GM12891 (cell line): ENCODE results near the gene EEF2K.
A peak's percentile ranks its signal among the peaks of the same experiment; 100 is the strongest.
"Not testable (repeated sequence)": the region's sequence is repeated elsewhere in the genome, so short reads cannot be mapped to it uniquely, and the experiment has no call there.

Source experiments
- DNase-seq: peaks from one replicate; pipeline ENCODE4 v3.0.0; 2011; ENCODE audit warnings: low spot score; ENCODE audit not compliant: insufficient read length
- FAIRE-seq: peaks from 2 replicates; lab custom pipeline; 2011; peaks lifted over from hg19 to GRCh38; lab: Jason Lieb, UNC
- PAX5 ChIP-seq: IDR thresholded peaks from 2 replicates; pipeline ENCODE4 v1.6.1; 2011; ENCODE audit warnings: low read length, moderate library complexity, mild to moderate bottlenecking; ENCODE audit not compliant: insufficient read depth, severe bottlenecking
- POLR2A ChIP-seq: IDR thresholded peaks from 2 replicates; pipeline ENCODE4 v1.6.1; 2011; ENCODE audit warnings: low read depth, low read length, control low read depth
- POLR2AphosphoS5 ChIP-seq: IDR thresholded peaks from 2 replicates; pipeline ENCODE4 v1.6.1; 2011; ENCODE audit warnings: low read depth, low read length, control low read depth
- POU2F2 ChIP-seq: IDR thresholded peaks from 2 replicates; pipeline ENCODE4 v1.6.1; 2011; ENCODE audit warnings: low read depth, mild to moderate bottlenecking, control low read depth, low read length, moderate library complexity
- SPI1 ChIP-seq: IDR thresholded peaks from 2 replicates; pipeline ENCODE4 v1.6.1; 2011; ENCODE audit warnings: low read depth, low read length, control low read depth
- TAF1 ChIP-seq: IDR thresholded peaks from 2 replicates; pipeline ENCODE4 v1.6.1; 2011; ENCODE audit warnings: low read depth, low read length, control low read depth

EEF2K gene

GRCh38 chr16:22291860-22292318 lies 85.8 kb downstream of the EEF2K start:
- FAIRE-seq: no peak
- TF ChIP-seq POLR2AphosphoS5: no peak
- DNase-seq: no peak

- DNase-seq (no peak), FAIRE-seq (no peak)
- TF ChIP-seq POLR2AphosphoS5 (no peak), SPI1 (no peak)
Observed at GRCh38 chr16:22292320-22292719, 86.2 kb downstream of the EEF2K start.

GRCh38 chr16:22293137-22294106 lies 87.3 kb downstream of the EEF2K start:
- DNase-seq (no peak), FAIRE-seq (no peak)
- TF ChIP-seq SPI1 (no peak), POLR2A (no peak), PAX5 (no peak), POU2F2 (no peak), POLR2AphosphoS5 (no peak), TAF1 (no peak)

GRCh38 chr16:22296225-22297113 lies 90.4 kb downstream of the EEF2K start:
- no peak for DNase-seq
- no peak for FAIRE-seq
- TF ChIP-seq PAX5: no peak
- no peak for TF ChIP-seq POLR2AphosphoS5
- no peak for TF ChIP-seq SPI1
- TF ChIP-seq TAF1: no peak

DNA sequence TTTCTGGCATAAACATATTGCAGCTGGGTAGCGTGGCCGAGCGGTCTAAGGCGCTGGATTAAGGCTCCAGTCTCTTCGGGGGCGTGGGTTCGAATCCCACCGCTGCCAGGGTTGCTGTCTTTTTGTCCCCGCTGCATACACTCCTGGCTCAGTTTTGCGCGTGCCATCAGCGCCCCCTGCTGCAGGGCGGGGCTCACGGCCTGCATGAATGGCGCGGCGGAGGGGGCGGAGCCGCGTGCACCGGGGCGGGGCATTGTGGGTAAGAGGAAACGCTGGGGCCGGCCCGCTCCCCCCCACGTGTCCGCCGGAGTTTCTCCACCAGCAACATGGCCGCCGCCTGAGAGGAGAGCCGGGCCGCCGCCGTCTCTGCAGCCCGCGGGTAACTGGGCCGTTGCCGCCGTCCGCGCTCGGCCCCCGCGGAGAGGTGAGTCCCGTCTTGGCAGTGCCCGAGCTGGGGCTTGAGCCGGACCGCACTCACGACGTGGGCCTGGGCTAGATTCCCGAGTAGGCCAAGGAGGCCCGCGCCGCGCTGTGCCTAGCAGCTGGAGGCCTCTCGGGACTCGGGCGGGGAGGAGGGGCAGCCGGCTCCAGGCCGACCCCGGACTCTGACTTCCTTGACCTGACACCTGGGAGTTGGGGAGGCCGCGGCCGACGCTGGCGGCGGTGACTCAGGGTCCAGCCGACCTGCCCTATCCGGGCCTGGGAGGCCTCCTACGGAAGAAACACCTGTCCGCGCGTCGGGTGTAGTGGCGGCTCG lies 91.2 kb downstream of the EEF2K start, which contains the start of gene POLR3E:
Gene POLR3E (plus strand): TSS at position 296 of the 757 bp plus-strand sequence. CDS start 5,560 bp downstream, outside the sequence.
- FAIRE-seq (peak; percentile 96), DNase-seq (peak; percentile 85)
- TF ChIP-seq PAX5 (peak; percentile 6), POLR2A (no peak; the same call in 1 of the 2 replicates), POU2F2 (peak; percentile 91), POLR2AphosphoS5 (peak; percentile 40; the same call in 1 of the 2 replicates), TAF1 (peak; percentile 55; the same call in 1 of the 2 replicates), SPI1 (peak; percentile 36)

DNA sequence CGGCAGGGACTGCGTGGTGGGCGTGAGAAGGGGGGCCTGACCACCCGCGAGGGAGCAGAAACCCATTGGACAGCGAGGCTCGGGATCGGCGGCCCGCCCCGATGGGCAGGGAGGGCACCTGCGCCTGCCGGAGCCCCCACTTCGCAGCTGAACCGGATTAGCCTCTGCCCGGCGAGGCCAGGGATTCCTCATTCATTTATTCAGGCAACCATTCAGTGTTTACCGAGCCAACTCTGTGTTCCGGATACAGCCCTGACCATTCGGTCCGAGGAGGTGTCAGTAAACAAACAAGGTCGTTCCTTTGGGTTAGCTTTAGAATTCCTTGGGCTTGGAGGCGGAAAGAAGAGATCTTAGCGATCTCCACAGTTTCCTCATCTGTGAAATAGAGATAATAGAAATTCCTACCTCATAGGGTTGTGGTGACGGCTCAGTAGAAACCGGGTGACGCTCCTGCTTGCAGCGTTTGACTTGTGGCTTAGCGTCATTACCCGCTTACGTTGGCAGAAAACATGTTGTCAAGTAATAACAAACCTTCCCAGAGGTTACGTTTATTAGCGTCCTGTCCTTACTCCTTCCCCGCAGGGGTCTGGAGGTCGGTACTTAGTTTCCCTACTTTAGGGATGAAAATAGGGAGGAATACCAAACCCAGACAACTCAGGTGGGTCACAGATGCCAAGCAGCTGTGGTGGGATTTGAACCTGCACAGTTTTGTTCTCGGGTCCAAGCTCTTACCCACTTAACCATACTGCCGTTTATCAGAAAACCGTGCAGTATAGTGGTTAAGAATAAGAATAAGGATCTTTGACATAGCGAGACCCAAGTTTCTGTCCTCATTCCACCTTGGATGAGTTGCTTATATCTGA lies 92.0 kb downstream of the EEF2K start:
- FAIRE-seq (peak; percentile 88), DNase-seq (peak; percentile 49)
- TF ChIP-seq POLR2AphosphoS5 (peak; percentile 97), SPI1 (no peak), TAF1 (no peak), PAX5 (no peak), POLR2A (peak; percentile 91), POU2F2 (peak; percentile 20; the same call in 1 of the 2 replicates)

DNA sequence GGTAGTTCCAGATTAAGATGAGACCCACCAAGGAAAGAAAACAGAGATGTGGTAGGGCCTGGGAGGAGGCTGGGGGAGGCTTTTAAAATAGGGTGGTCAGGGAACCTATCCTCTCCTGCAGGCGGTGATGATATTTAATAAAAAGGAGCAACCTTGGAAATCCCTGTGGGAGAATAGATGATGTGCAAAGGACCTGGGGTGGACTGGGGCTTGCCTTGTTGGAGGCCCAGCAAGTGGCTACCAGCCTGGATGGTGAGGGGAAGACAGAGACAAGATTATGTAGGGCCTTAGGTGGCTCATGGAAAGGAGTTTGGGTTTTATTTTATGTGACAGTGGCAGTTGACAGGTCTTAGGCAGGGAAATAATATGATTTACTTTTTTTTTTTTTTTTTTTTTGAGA lies 93.0 kb downstream of the EEF2K start:
- TF ChIP-seq POLR2A (no peak), PAX5 (no peak)
- no peak for DNase-seq
- no peak for FAIRE-seq

DNA sequence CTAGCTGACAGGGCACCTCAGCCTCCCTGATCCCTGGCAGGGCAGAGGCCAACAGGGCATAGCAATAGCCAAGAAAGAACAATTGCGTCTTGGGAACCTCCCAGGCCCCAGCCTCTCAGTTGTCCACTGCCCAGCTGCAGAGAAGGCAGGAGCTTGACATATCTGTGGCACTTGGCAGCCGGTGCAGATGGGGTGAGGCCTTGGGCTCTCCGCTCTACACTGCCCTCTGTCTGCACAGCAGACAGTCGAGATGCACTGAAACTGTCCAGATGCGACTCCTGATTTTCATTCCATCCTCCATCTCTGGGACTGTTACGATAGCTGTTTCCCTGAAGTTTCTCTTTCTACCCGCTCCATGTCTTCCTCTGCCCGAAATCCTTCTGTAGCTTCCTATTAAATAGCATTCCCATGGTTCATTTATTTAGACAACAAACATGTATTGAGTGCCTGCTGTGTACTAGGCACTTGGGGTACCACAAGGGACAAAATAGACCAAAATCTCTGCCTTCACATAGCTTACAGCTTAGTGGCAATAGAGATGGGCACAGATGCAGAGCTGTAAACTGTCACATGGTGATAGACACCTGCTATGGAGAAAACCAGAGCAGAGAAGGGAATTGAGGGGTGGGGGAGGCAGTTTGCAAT lies 94.5 kb downstream of the EEF2K start:
- FAIRE-seq: peak; percentile 52
- no peak for TF ChIP-seq POLR2AphosphoS5
- TF ChIP-seq SPI1: no peak
- no peak for DNase-seq

- DNase-seq, FAIRE-seq: not testable (repeated sequence)
Observed at GRCh38 chr16:22301423-22301822, 95.3 kb downstream of the EEF2K start.
